ENCODE measurements around the gene HTT-AS. TPM values are rescaled to one million over a fixed set of nuclear protein-coding genes. Genes with fewer than 3 reads are reported as not detected.

The HTT-AS gene
- total and polyA plus RNA-seq, 2 of the 8 experiments (the other 6 are each of a cell fraction or from before 2014, with no cell fraction given) = not detected

DNA sequence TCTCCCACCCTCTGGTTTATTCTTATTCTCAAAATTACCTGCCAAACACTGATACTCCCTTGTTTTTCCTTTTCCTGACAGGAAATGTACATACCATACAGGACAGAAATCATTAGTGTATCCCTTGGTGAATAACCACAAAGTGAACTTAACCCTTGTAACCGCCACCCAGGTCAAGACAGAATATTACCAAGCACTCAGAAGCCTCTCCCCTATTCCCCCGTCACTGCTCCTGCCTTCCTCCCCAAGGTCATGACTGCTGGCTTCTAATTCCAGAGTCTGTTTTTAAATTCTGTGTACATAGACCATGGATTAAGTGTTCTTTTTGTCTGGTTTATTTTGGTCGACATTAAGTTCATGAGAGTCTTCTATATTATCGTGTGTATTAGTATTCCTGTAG lies 37.9 kb upstream of the HTT-AS start:
- CTCF ChIA-PET (ENCODE audit: partially characterized antibody) = interaction anchor here (0.8 to 1.0 kb wide), 3 partner anchors 21 to 87 kb away, joined by 3 read pairs; no protein-coding TSS in a partner anchor
- Histone ChIP-seq H3K9ac (replicated peaks in 1 of 4; ENCODE audit: extremely low read depth in 1 of 4, low read depth in 3 of 4, low read length in 3 of 4) (no peak overlapping the region), H3K18ac (ENCODE audit: extremely low read depth, low read length) (no peak overlapping the region), H2BK12ac (ENCODE audit: low read depth, low read length) (no peak overlapping the region), H3K4me1 (replicated peaks in 1 of 4; ENCODE audit: control insufficient read depth in 3 of 4, insufficient read depth in 4 of 4, low read length in 3 of 4) (no peaks in the 10 kb centered on the region), H2BK15ac (ENCODE audit: low read length) (no peak overlapping the region), H3K23me2 (ENCODE audit: low read depth, low read length) (no peaks in the 10 kb centered on the region), H2AFZ (ENCODE audit: low read length) (no peak overlapping the region), H3K79me1 (ENCODE audit: low read depth, low read length) (peaks cover 3% of the 10 kb centered on the region; the same call in 1 of the 2 replicates), H2BK120ac (replicated peaks; ENCODE audit: low read depth, low read length) (no peak overlapping the region), H3K27ac (ENCODE audit: low read depth, low read length) (no peak overlapping the region), H4K20me1 (replicated peaks in 1 of 2; ENCODE audit: control insufficient read depth in 1 of 2, insufficient read depth in 2 of 2, low read length in 2 of 2) (peaks cover 0 to 10% of the 10 kb centered on the region in 2 experiments), H4K8ac (ENCODE audit: extremely low read depth, insufficient read depth, low read length) (no peak overlapping the region), H2BK5ac (ENCODE audit: low read depth, low read length) (no peak overlapping the region), H3K4me2 (ENCODE audit: insufficient read depth in 1 of 2, low read depth in 2 of 2, low read length in 2 of 2) (no peak overlapping the region), H3K56ac (replicated peaks; ENCODE audit: insufficient read length, low read depth, low read length) (no peak overlapping the region), H3K79me2 (ENCODE audit: control insufficient read depth in 1 of 2, insufficient read depth in 2 of 2, low read length in 2 of 2) (no peaks in the 10 kb centered on the region), H3K27me3 (replicated peaks in 1 of 4; ENCODE audit: control insufficient read depth in 3 of 4, extremely low read depth in 1 of 4, insufficient read depth in 3 of 4, low read length in 3 of 4) (no peaks in the 10 kb centered on the region), H3K4me3 (ENCODE audit: extremely low read depth in 1 of 4, insufficient read depth in 2 of 4, low read depth in 3 of 4, low read length in 4 of 4) (no peak overlapping the region), H3K36me3 (ENCODE audit: control insufficient read depth in 2 of 4, insufficient read depth in 4 of 4, low read length in 3 of 4) (peaks cover 29 to 62% (median 48%) of the 10 kb centered on the region in 4 experiments), H3K9me3 (ENCODE audit: insufficient read depth in 2 of 2, low read depth in 1 of 2, low read length in 1 of 2) (no peaks in the 10 kb centered on the region; a peak in 1 of 4 replicates), H2BK20ac (ENCODE audit: low read length) (no peak overlapping the region), H3K23ac (ENCODE audit: insufficient read length) (no peak overlapping the region), H3K14ac (ENCODE audit: insufficient read length) (no peak overlapping the region), H3K4ac (replicated peaks; ENCODE audit: insufficient read length, low read depth, low read length) (no peak overlapping the region), H2AK5ac (ENCODE audit: low read depth, low read length) (no peak overlapping the region), H4K91ac (replicated peaks; ENCODE audit: insufficient read length, low read length) (no peak overlapping the region), H4K5ac (ENCODE audit: insufficient read length, low read depth, low read length) (no peak overlapping the region)
- no peak for FAIRE-seq
- 85% methylated on average over 4 of the region's 4 CpGs; no CpG with 5 or more reads in 1 of the 2 experiments for WGBS, 2 experiments (ENCODE audit: extremely low coverage in 1 of 2, insufficient coverage in 1 of 2, insufficient read length in 1 of 2, insufficient replicate concordance in 2 of 2, low coverage in 1 of 2, low lambda C conversion rate in 2 of 2, missing lambda C conversion rate in 1 of 2)
- POLR2A ChIA-PET (ENCODE audit: partially characterized antibody) = no interaction called here
- DNase-seq (ENCODE audit: low read depth in 1 of 2, low spot score in 2 of 2) = no peak
- TF ChIP-seq TBP (IDR thresholded peaks at IDR 0.05; ENCODE audit: low read depth, low read length) = no peak
- no peak for TF ChIP-seq SP2 (IDR thresholded peaks at IDR 0.05; ENCODE audit: low read length)
- no peak for TF ChIP-seq CREB1 (IDR thresholded peaks at IDR 0.05)
- TF ChIP-seq HDAC2 (IDR thresholded peaks at IDR 0.05; ENCODE audit: borderline replicate concordance in 1 of 2, low read depth in 2 of 2, low read length in 2 of 2) = no peak
- no peak for TF ChIP-seq TAF7 (optimal IDR thresholded peaks at IDR 0.05; ENCODE audit: borderline replicate concordance, low read depth, low read length)
